ENCODE data around the gene PPP2R2C.

The PPP2R2C gene

GRCh38 chr4:6342530-6343293 lies 129.7 kb downstream of the PPP2R2C start:
- DNase-seq (ENCODE audit: low read depth), result no peak

GRCh38 chr4:6341696-6342095 lies 130.7 kb downstream of the PPP2R2C start:
- DNase-seq (ENCODE audit: low read depth), result no peak

- no peak for DNase-seq (ENCODE audit: low read depth)
These were observed 131.9 kb downstream of the PPP2R2C start for GRCh38 chr4:6340446-6341015.

- no peak for DNase-seq (ENCODE audit: low read depth)
These were observed 132.5 kb downstream of the PPP2R2C start for GRCh38 chr4:6339818-6340445.

GRCh38 chr4:6338951-6339817 lies 133.2 kb downstream of the PPP2R2C start:
- no peak for DNase-seq (ENCODE audit: low read depth)

GRCh38 chr4:6338175-6338950 lies 134.1 kb downstream of the PPP2R2C start:
- no peak for DNase-seq (ENCODE audit: low read depth)

- DNase-seq (ENCODE audit: low read depth), result no peak
These were observed 135.0 kb downstream of the PPP2R2C start for GRCh38 chr4:6337331-6337935.

- no peak for DNase-seq (ENCODE audit: low read depth)
These were observed 136.2 kb downstream of the PPP2R2C start for GRCh38 chr4:6336166-6336565.

- DNase-seq (ENCODE audit: low read depth), result no peak
These were observed 137.3 kb downstream of the PPP2R2C start for GRCh38 chr4:6335040-6335590.

GRCh38 chr4:6334203-6334887 lies 138.1 kb downstream of the PPP2R2C start:
- no peak for DNase-seq (ENCODE audit: low read depth)

- DNase-seq (ENCODE audit: low read depth), result no peak
These were observed 138.9 kb downstream of the PPP2R2C start for GRCh38 chr4:6333301-6334202.

GRCh38 chr4:6332669-6333050 lies 139.8 kb downstream of the PPP2R2C start:
- DNase-seq (ENCODE audit: low read depth), result no peak

- DNase-seq (ENCODE audit: low read depth), result no peak
These were observed 140.3 kb downstream of the PPP2R2C start for GRCh38 chr4:6332042-6332668.

- DNase-seq (ENCODE audit: low read depth), result no peak
These were observed 140.9 kb downstream of the PPP2R2C start for GRCh38 chr4:6331468-6331867.

GRCh38 chr4:6331018-6331417 lies 141.4 kb downstream of the PPP2R2C start:
- no peak for DNase-seq (ENCODE audit: low read depth)

- no peak for DNase-seq (ENCODE audit: low read depth)
These were observed 142.0 kb downstream of the PPP2R2C start for GRCh38 chr4:6330384-6330767.

GRCh38 chr4:6329478-6330383 lies 142.7 kb downstream of the PPP2R2C start:
- DNase-seq (ENCODE audit: low read depth), result no peak

- no peak for DNase-seq (ENCODE audit: low read depth)
These were observed 143.9 kb downstream of the PPP2R2C start for GRCh38 chr4:6328526-6328925.

All from stromal cell of bone marrow (primary cell).